SW480 (cell line): ENCODE measurements around the gene NCOA7.
"Not testable (repeated sequence)": the region's sequence is repeated elsewhere in the genome, so short reads cannot be mapped to it uniquely, and the experiment has no call there.

Experiments
- DNase-seq: peaks from one replicate; pipeline ENCODE4 v3.0.0-alpha.2; 2016; ENCODE audit warnings: low spot score

Gene NCOA7

DNA sequence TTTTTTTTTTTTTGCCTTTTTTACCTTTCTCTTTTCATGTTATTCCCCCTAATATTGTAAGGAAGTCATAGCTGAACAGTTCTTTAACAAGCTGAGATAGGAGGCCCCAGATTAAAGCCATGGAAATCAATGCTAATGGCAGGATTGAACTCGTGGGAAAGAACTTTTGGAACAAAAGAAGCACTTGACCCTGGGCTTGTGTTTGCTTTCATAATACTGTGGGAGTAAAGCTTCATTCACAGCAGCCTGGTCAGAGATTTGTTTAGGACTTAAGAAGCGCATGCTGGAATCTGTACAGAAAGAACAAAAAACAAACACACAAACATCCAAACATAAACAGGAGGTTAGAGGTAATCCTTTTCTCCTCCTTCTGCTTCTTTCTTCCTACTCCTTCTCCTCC is 36.2 kb upstream of the NCOA7 start:
- DNase-seq = no peak

DNA sequence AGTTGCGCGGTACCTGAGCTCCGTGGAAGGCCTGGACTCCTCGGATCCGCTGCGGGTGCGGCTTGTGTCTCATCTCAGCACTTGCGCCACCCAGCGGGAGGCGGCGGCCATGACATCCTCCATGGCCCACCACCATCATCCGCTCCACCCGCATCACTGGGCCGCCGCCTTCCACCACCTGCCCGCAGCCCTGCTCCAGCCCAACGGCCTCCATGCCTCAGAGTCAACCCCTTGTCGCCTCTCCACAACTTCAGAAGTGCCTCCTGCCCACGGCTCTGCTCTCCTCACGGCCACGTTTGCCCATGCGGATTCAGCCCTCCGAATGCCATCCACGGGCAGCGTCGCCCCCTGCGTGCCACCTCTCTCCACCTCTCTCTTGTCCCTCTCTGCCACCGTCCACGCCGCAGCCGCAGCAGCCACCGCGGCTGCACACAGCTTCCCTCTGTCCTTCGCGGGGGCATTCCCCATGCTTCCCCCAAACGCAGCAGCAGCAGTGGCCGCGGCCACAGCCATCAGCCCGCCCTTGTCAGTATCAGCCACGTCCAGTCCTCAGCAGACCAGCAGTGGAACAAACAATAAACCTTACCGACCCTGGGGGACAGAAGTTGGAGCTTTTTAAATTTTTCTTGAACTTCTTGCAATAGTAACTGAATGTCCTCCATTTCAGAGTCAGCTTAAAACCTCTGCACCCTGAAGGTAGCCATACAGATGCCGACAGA is 31.4 kb upstream of the NCOA7 start:
- DNase-seq = no peak

- DNase-seq = no peak
These were observed 30.8 kb upstream of the NCOA7 start for GRCh38 chr6:125759959-125760457.

DNA sequence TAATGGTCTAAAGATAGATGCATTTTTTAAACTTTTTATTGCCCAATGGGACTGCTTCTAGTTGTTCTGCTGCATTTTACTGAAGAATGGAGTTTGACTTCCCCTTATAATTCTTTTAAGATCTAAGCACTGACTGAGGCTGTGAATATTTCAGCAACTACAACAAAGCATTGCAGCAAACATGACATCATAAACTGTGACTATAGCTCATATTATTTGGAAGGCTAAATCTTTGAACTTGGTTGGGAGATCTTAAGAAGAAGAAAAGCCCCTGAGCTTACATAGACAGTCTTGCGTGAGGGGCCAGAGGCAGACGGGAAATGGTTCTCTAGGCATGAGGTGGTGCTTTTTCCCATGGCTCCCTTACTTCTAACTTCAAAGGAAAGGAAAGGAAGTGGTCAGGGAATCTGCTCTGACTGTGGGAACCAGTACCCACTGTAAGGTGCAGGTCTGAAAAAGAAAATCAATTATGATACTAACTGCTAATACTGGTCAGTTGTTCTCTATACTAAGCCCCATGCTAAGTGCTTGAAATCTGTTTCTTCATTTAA is 26.6 kb upstream of the NCOA7 start:
- DNase-seq = peak; percentile 66

GRCh38 chr6:125765944-125766343 is 24.8 kb upstream of the NCOA7 start:
- no peak for DNase-seq

DNA sequence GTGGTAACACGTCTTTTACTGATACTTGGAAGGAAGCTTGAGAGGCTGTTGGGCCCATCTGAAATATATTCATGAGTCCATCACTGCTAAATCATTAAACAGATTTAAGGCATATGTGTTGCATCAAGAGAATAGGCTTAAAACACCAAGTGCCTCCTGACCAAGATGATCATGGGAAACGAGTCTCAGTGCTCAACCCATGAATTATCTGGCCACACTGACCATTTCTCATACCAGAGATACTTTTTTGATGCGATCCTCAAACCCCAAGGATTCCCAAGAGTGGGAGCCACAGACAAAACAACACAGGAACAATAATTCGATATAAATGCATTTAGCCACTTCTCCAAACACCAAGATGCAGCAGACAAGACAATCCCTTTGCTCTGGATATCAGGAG is 24.1 kb upstream of the NCOA7 start:
- no peak for DNase-seq

DNA sequence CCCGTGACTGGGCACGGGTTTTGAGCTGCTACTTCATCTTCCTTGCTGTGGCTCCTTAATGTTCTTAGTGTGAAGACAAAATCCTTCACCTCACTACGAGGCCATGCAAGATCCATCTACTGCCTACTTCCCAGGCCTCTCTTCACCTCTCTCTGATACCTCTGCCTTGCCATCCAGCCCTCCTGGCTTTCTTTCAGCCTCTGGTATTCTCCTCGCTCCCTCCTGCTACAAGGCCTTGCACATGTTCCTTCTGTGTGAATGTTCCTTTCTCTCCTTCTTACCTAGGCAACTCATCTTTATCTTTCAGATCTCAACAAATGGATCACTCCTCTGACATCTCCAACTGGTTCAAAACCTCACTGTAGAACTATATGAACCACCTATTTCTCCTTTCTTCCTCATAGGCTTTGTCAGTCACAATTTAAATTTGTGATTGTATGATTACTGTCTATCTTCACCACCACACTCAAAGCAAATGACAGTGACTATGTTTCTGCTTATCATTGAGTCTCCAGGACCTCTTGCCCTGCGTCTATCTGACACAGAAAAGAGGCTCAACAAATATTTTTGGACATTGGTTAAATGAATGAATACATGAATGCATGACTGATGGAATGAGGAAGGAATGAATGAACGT is 21.5 kb upstream of the NCOA7 start:
- no peak for DNase-seq

GRCh38 chr6:125773387-125774341 is 17.1 kb upstream of the NCOA7 start:
- DNase-seq = no peak

GRCh38 chr6:125776107-125776826 is 14.5 kb upstream of the NCOA7 start:
- DNase-seq = not testable (repeated sequence)

DNA sequence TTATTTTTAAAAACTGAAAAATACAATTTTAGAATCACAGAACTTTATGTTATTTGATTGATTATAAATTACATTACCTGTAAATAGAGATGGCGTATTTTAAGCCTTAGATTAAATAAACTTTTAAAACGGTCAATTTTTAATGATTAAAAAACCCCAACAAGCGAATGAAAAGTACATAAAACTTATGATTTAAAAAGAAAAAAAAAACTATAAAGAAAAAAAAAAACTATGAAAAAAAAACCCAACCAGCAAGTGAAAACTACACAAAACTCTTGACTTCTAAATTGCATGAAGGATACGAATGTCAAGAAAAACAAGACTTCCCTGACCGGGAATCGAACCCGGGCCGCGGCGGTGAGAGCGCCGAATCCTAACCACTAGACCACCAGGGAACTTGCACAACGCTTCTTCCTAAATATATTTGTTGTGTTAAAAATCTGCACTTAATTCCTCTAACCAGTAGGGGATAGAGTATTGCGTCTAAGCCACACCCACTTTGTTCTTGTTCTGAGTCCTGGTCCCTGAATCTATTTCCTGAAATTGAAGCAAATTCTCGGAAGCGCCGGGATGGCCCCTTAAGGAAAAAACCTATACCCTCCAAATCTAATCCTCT is 10.7 kb upstream of the NCOA7 start:
- DNase-seq = peak; percentile 92

GRCh38 chr6:125780540-125781313 is 10.0 kb upstream of the NCOA7 start:
- peak; percentile 75 for DNase-seq

GRCh38 chr6:125781314-125781868 is 9.4 kb upstream of the NCOA7 start:
- peak; percentile 33 for DNase-seq

DNA sequence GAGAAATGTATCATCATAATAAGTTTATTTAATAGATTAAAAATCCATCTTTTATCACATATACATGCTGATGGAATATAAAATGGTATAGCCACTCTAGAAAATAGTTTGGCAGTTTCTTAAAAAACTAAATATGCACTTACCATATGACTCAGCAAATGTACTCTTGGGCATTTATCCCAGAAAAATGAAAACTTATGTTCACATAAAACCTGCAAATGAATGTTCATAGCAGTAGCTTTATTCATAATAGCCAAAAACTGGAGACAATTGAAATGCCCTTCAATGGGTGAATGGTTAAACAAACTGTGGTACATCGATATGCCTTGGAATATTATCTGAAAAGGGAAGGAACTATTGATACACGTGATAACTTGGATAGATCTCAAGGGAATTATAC is 6.4 kb upstream of the NCOA7 start:
- no peak for DNase-seq

GRCh38 chr6:125787791-125788190 is 3.0 kb upstream of the NCOA7 start:
- no peak for DNase-seq

GRCh38 chr6:125789167-125789566 is 1.6 kb upstream of the NCOA7 start:
- no peak for DNase-seq

DNA sequence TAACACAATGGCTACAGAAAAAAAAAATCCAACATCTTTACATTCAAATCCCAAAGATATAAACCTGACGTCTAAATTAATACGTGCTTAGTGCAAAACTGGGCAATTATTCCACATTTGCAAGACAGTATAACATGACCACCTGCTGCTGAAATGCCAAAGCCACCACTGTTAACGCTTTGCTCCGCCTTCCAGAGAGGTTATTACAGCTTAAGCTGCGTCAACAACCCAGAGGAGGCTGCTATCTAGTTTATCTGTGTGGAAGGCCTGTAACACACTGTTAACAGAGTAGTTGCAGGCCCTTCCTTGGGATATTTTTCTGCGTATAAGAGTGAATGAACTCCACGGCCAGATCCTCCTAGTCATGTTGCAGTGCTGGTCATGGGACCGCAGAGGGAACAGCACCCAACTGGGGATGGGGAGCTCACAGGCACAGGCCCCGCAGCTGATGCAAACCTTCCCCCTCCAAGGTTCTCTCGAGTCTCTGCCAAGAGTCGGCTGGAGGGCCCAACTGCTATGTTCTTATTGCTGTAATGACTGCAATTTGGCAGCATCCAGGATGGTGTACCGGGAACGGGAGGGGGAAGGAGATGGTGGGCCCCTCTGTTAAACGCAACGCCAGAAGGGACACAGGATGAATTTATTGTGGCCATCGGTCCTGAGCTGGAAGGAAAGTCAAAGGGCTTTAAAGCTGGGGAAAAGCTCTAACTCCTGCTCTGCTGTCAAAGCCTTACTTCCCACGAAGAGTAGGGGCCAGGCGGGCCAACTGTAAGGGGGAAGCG is 993 bp upstream of the NCOA7 start:
- DNase-seq = peak; percentile 61

DNA sequence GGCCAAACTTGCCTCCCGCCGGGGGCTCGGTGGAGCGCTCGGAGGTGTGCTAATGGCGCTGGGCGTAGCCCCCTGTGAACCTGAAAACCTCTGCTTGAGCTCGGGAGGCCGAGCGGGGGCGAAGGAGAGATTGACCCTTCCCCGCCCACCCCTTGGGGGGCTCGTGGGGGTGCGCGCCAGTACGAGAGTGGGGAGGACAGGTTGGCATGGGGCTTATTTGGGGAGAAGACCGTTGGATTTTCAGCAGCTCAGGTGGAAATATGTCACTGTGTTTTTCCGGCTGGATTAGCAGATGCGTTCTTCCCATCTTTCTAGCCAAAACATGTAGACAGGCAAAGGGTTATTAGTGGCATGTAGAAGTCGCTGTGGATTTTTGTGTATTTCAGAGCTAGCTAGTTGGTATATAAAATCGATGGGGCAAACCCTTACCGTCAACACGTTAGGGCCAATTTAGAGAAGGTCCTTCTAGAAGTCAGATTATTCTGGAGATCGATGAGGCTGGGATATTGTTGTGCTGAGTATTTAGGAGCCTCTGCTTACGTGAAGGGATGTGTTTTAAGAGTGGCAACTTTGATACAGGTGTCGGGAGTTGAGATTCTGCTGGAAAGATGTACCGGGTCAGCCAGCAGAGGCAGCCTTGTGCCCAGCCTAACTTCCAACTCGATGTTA is 525 bp downstream of the NCOA7 start:
- DNase-seq = peak; percentile 62

DNA sequence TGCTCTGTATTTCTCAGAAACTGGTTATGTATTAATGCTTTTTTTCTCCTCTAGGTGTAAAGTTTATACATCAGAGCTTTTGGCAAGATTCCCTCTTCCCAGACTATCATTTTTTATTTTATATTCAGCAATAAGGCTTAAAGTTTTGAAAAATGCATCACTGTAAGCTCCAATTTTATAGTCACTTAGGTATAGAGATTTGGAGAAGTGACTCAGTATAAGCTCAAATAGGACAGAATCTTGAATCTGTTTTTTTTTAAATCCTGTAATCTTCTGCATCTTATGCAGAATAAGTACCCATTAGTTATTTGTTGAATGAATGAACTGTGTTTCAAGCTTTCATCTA is 1.0 kb downstream of the NCOA7 start:
- DNase-seq = no peak

DNA sequence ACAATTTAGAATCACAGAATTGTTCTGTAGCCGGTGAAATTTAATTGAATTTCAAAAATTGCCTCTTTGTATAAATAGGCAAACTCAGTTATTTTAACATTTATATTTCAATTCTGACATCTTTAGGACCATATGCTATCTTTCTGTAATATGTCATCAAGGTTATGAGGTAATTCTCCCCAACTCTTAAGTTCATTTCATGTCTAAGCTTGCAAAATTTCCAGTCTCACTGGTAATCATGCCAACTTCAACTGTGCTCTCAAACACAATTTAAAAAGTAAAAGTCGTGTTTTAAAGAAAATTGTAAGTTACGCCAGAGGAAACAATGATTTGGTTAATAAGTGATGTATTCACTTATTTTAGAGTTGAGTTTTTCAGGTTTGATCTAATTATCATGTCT is 1.4 kb downstream of the NCOA7 start:
- no peak for DNase-seq
